ENCODE results near the gene SLC10A2. TPM values are rescaled to one million over a fixed set of nuclear protein-coding genes. Genes with fewer than 3 reads are reported as not detected.

SLC10A2 gene
- total RNA-seq, 1 experiment from 2014 or later = not detected

DNA sequence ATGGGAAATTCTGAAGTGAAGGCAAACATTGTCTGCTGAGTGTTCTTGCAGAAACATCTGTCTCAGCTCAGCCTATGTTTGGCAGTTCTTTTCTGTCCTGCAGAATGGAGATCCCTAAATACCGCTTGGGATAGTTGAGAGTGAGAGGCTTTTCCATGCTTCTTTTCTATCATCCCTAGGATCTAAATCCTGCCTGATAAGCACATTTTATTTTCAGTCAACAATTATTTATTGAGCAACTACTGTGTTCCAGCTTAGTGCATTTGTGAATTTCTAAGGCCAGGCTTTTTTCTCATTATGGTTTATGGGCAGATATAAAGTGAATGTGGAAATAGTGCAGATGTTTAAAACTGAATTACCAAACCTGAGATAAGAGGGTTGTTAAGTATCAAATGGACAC is 62.6 kb downstream of the SLC10A2 start:
- Mint-ChIP-seq H3K4me3 (ENCODE audit: low read depth, unreplicated experiment) (no peak overlapping the region), H3K36me3 (ENCODE audit: insufficient read depth, unreplicated experiment) (no peaks in the 10 kb centered on the region), H3K27me3 (ENCODE audit: unreplicated experiment) (no peaks in the 10 kb centered on the region), H3K27ac (ENCODE audit: unreplicated experiment) (no peak overlapping the region), H3K4me1 (ENCODE audit: low read depth, unreplicated experiment) (no peaks in the 10 kb centered on the region), H3K9me3 (ENCODE audit: low read depth, unreplicated experiment) (no peaks in the 10 kb centered on the region)
- BruUV-seq (replicated peaks) = no TSS peak
- TF ChIP-seq, protein P1, sequence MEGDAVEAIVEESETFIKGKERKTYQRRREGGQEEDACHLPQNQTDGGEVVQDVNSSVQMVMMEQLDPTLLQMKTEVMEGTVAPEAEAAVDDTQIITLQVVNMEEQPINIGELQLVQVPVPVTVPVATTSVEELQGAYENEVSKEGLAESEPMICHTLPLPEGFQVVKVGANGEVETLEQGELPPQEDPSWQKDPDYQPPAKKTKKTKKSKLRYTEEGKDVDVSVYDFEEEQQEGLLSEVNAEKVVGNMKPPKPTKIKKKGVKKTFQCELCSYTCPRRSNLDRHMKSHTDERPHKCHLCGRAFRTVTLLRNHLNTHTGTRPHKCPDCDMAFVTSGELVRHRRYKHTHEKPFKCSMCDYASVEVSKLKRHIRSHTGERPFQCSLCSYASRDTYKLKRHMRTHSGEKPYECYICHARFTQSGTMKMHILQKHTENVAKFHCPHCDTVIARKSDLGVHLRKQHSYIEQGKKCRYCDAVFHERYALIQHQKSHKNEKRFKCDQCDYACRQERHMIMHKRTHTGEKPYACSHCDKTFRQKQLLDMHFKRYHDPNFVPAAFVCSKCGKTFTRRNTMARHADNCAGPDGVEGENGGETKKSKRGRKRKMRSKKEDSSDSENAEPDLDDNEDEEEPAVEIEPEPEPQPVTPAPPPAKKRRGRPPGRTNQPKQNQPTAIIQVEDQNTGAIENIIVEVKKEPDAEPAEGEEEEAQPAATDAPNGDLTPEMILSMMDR (IDR thresholded peaks at IDR 0.05; ENCODE audit: unreplicated experiment) = no peak
- DNase-seq = no peak
- intact Hi-C loops (cut with micrococcal nuclease; ENCODE audit: unreplicated experiment) = no loop called here
- CTCF ChIA-PET = no interaction called here

DNA sequence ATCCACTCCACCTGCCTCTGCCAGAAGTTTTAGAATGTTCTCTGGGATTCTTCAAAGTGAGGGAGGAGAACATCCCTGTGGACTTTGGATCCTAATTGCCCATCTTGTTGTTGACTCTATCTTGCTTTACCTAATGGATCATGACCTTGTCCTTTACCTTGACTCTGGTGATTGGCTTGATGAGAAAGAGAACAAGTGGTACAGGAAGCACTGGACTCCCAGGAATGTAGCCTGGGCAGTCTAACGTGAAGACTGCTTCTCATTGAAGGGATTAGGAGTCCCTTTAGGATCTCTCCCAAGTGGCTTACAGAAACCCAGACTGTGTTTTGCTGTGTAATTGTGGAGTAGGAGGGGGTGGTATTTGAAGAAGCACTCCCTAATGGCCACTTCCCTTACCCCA is 63.9 kb downstream of the SLC10A2 start:
- intact Hi-C loops (cut with micrococcal nuclease; ENCODE audit: unreplicated experiment) = no loop called here

DNA sequence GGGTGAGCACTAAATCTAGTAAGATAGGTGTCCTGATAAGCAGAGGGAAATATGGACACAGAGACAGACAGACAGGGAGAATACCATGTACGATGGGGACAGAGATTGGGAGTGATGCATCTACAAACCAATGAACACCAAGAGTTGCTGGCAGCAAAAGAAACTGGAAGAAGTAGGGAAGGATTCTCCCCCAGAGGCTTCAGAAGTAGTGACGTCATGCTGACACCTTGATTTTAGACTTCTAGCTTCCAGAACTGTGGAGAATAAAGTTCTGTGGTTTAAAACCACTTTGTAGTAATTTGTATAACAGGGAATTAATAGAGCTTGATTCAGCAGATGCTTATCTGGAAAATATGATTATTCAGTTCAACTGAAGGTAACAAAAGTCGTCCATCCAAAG is 66.1 kb downstream of the SLC10A2 start:
- H3K27me3 Mint-ChIP-seq (ENCODE audit: unreplicated experiment) = no peaks in the 10 kb centered on the region
- H3K9me3 Mint-ChIP-seq (ENCODE audit: low read depth, unreplicated experiment) = peaks cover 3% of the 10 kb centered on the region
- TF ChIP-seq, protein P1 (IDR thresholded peaks at IDR 0.05; ENCODE audit: unreplicated experiment) = no peak
- BruUV-seq (replicated peaks) = no TSS peak
- DNase-seq = no peak
- H3K4me1 Mint-ChIP-seq (ENCODE audit: low read depth, unreplicated experiment) = no peaks in the 10 kb centered on the region
- intact Hi-C loops (cut with micrococcal nuclease; ENCODE audit: unreplicated experiment) = no loop called here
- no peak overlapping the region for H3K4me3 Mint-ChIP-seq (ENCODE audit: low read depth, unreplicated experiment)
- H3K36me3 Mint-ChIP-seq (ENCODE audit: insufficient read depth, unreplicated experiment) = no peaks in the 10 kb centered on the region
- no peak overlapping the region for H3K27ac Mint-ChIP-seq (ENCODE audit: unreplicated experiment)
- CTCF ChIA-PET = no interaction called here

More for the DNA sequence above, 63.9 kb downstream of the SLC10A2 start:
- TF ChIP-seq, protein P1 (IDR thresholded peaks at IDR 0.05; ENCODE audit: unreplicated experiment) = no peak
- no peak for DNase-seq
- CTCF ChIA-PET = no interaction called here
- no TSS peak for BruUV-seq (replicated peaks)
- no peak overlapping the region for H3K27ac Mint-ChIP-seq (ENCODE audit: unreplicated experiment)
- H3K27me3 Mint-ChIP-seq (ENCODE audit: unreplicated experiment) = no peaks in the 10 kb centered on the region
- no peaks in the 10 kb centered on the region for H3K9me3 Mint-ChIP-seq (ENCODE audit: low read depth, unreplicated experiment)
- H3K36me3 Mint-ChIP-seq (ENCODE audit: insufficient read depth, unreplicated experiment) = no peaks in the 10 kb centered on the region
- no peak overlapping the region for H3K4me3 Mint-ChIP-seq (ENCODE audit: low read depth, unreplicated experiment)
- no peaks in the 10 kb centered on the region for H3K4me1 Mint-ChIP-seq (ENCODE audit: low read depth, unreplicated experiment)

DNA sequence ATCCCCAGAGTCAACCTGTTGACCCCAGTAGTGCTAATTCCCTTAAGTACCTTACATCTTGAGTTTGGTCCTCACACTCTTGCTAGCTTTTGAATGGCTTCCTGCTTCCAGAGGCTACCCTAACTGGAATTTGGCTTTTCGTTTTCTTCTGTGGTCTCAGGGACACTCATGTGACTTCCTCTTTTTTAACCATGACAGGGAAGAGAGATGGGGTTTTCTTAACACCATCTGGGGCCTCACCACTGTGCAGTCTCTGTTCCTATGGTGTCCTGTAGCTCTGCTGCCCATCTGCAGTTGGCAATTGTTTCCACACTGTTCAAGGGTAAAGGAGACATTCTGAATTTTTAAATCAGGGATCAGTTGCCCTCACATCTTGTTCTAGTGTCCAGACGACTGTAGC is 66.7 kb downstream of the SLC10A2 start:
- no peak overlapping the region for H3K4me3 Mint-ChIP-seq (ENCODE audit: low read depth, unreplicated experiment)
- no peaks in the 10 kb centered on the region for H3K27me3 Mint-ChIP-seq (ENCODE audit: unreplicated experiment)
- no peaks in the 10 kb centered on the region for H3K36me3 Mint-ChIP-seq (ENCODE audit: insufficient read depth, unreplicated experiment)
- no peak for DNase-seq
- CTCF ChIA-PET = no interaction called here
- intact Hi-C loops (cut with micrococcal nuclease; ENCODE audit: unreplicated experiment) = no loop called here
- no peak overlapping the region for H3K27ac Mint-ChIP-seq (ENCODE audit: unreplicated experiment)
- no TSS peak for BruUV-seq (replicated peaks)
- no peaks in the 10 kb centered on the region for H3K4me1 Mint-ChIP-seq (ENCODE audit: low read depth, unreplicated experiment)
- peaks cover 3% of the 10 kb centered on the region for H3K9me3 Mint-ChIP-seq (ENCODE audit: low read depth, unreplicated experiment)
- TF ChIP-seq, protein P1 (IDR thresholded peaks at IDR 0.05; ENCODE audit: unreplicated experiment) = no peak

Other genes starting within 250 kb of the SLC10A2 start
- gene ERCC5, start 220.4 kb downstream of the SLC10A2 start, total RNA-seq (2022) = 14.7 and 15.6 TPM in 2 replicates